ENCODE measurements around the gene SLC39A12.
"Not testable (repeated sequence)": the region's sequence is repeated elsewhere in the genome, so short reads cannot be mapped to it uniquely, and the experiment has no call there.

SLC39A12 gene

GRCh38 chr10:17951868-17952371 lies at the start of gene SLC39A12:
Gene SLC39A12, plus strand, starts transcription at chr10:17951918. Its CDS starts 1,359 bp downstream, at chr10:17953277.
- DNase-seq = no peak

GRCh38 chr10:17904564-17904963 lies 47.2 kb upstream of the SLC39A12 start:
- no peak for DNase-seq

DNA sequence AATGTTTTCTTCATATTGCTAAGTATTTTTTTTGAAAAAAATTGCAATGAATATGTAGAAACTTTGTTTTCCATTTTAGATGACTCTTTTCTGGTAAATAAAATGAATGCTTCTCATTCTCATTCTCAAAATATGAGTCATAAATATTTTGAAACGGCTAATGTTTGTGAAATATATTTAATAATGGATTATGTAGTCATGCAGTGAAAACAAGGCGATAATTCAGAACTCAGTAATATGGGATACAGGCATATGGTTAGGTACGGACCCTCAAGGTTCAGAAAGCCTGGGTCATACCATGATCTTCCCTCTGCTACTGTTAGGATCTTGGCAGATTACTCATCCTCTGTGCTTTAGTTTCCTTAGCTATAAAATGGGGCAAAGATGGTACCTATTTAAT lies 46.2 kb upstream of the SLC39A12 start:
- no peak for DNase-seq

- no peak for DNase-seq
Measured at GRCh38 chr10:17906002-17906401, 45.7 kb upstream of the SLC39A12 start.

- DNase-seq = no peak
Measured at GRCh38 chr10:17907641-17908040, 44.1 kb upstream of the SLC39A12 start.

- no peak for DNase-seq
Measured at GRCh38 chr10:17910125-17910789, 41.5 kb upstream of the SLC39A12 start.

DNA sequence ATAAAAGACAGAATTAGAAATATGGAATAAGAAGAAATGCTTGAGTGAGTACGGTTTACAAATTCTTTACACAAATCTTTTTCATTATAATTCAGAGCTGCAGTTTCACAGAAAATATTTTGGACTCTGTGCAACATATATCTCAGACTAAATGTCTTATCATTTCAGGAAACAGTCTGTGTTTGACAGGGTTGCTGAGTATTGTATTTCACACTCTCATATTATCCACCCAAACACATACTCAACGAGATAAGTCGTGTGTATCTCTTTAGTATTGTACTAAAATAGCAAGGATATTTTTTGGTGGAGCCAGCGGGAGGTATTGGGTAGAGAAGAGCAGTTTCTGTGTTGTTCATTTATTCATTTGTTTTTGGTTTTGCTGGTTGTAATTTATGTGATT lies 39.0 kb upstream of the SLC39A12 start:
- no peak for DNase-seq

- DNase-seq = no peak
Measured at GRCh38 chr10:17913604-17914003, 38.1 kb upstream of the SLC39A12 start.

DNA sequence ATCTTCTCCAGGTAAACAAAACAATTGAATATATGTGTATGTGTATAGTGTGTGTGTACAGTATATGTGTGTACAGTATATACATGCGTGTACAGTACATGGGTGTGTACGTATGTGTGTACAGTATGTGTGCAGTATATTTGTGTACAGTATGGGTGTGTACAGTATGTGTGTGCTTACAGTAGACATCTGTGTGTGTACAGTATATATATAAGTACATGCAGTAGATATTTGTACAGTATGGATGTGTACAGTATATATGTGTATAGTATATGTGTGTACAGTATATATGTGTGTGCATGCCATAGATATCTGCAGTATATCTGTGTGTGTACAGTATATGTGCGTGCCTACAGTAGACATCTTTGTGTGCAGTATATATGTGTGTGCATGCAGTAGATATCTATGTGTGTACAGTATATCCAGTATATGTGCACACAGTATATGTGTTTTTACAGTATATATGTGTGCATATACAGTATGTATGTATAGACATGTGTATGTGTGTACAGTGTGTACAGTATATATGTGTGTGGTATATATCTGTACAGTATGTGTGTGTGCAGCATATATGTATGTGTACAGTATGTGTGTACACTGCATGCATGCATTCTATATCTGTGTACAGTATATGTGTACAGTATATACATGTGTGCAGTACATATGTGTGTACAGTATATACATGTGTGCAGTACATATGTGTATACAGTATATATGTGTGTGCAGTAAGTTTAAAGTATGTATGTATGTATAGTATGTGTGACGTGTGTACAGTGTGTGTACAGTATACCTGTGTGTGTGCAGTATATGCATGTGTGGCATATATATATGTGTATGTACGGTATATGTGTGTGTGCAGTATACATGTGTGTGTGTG lies 37.3 kb upstream of the SLC39A12 start:
- no peak for DNase-seq

- DNase-seq = no peak
Measured at GRCh38 chr10:17915181-17915580, 36.5 kb upstream of the SLC39A12 start.

GRCh38 chr10:17918187-17918903 lies 33.4 kb upstream of the SLC39A12 start:
- DNase-seq = no peak

- DNase-seq = no peak
Measured at GRCh38 chr10:17921378-17921777, 30.3 kb upstream of the SLC39A12 start.

DNA sequence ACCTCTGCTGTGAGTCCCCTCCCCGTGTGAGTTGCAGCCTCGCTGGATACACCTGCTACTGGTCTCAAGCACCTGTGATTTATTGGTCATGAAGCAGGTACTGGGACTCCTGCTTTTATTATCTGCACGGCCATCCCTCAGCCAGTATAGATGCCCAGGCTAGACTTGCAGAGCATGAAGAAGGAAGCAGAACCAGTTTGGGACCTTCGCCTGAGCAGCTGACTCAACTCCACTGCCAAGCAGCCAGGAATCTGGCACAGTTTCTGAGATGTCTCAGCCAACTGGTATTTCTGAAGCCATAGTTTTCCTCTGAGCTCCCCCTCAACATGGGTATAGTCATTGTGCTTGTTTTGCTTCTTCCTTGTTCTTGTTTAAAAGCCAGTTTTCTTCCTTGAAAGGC lies 28.0 kb upstream of the SLC39A12 start:
- no peak for DNase-seq

- no peak for DNase-seq
Measured at GRCh38 chr10:17943033-17943745, 8.5 kb upstream of the SLC39A12 start.

DNA sequence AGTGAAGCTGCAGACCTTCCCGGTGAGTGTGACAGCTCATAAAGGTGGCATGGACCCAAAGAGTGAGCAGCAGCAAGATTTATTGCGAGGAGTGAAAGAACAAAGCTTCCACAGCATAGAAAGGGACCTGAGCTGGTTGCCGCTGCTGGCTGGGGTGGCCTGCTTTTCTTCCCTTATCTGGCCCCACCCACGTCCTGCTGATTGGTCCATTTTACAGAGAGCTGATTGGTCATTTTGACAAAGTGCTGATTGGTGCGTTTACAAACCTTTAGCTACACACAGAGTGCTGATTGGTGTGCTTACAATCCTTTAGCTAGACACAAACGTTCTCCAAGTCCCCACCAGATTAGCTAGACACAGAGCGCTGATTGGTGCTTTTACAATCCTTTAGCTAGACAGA lies 1.4 kb upstream of the SLC39A12 start:
- not testable (repeated sequence) for DNase-seq

- DNase-seq = no peak
Measured at GRCh38 chr10:17950726-17951125, 992 bp upstream of the SLC39A12 start.

- DNase-seq = not testable (repeated sequence)
Measured at GRCh38 chr10:17954372-17954771, 2.7 kb downstream of the SLC39A12 start.

GRCh38 chr10:17954861-17955260 lies 3.1 kb downstream of the SLC39A12 start:
- no peak for DNase-seq

GRCh38 chr10:17958049-17958448 lies 6.3 kb downstream of the SLC39A12 start:
- no peak for DNase-seq

GRCh38 chr10:17959870-17960269 lies 8.2 kb downstream of the SLC39A12 start:
- no peak for DNase-seq

DNA sequence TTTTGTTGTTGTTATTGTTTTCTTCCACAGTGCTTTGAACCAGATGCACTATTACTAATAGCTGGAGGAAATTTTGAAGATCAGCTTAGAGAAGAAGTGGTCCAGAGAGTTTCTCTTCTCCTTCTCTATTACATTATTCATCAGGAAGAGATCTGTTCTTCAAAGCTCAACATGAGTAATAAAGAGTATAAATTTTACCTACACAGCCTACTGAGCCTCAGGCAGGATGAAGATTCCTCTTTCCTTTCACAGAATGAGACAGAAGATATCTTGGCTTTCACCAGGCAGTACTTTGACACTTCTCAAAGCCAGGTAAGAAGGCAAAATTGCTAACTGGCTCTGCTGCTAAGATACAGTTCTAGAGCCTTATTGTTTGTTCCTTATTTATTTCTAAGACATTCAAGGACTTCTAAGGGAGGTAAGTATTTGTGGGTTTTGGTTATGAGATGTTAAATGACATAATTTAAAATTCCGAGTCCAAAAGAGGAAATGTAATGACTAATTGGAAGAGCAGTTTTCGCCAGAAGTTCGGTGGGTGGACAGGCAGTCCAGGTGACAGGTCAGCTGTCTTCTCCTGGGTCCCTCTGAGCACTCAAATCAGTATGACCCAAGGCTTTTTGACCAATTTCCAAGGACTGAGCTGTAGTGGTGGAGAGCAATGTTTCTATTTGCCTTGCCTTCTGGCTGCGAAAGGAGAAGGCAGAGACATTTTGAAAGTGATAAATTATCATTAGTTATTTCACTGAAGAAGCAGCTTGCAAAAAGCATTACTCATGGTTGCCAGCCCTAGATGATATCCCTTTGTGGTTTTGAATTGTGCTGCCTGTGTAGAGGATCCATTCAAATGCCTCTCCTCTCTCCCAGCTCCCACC lies 10.1 kb downstream of the SLC39A12 start:
- DNase-seq = no peak

GRCh38 chr10:17963431-17963830 lies 11.7 kb downstream of the SLC39A12 start:
- DNase-seq = no peak
